ENCODE data around the gene SIRPB2. TPM values are rescaled to one million over a fixed set of nuclear protein-coding genes. Genes with fewer than 3 reads are reported as not detected.

SIRPB2 gene
- total RNA-seq, 1 donor from 2014 or later: not detected

GRCh38 chr20:1526310-1526709 is 35.1 kb upstream of the SIRPB2 start:
- no peak overlapping the region for H3K4me3 ChIP-seq (ENCODE audit: low read depth, low read length)
- no peak for TF ChIP-seq CTCF (IDR thresholded peaks at IDR 0.05; ENCODE audit: insufficient read depth, low read length, poor library complexity, severe bottlenecking)
- H3K36me3 ChIP-seq (ENCODE audit: control insufficient read depth, insufficient read depth, low read length): no peaks in the 10 kb centered on the region
- no peaks in the 10 kb centered on the region for H3K27me3 ChIP-seq (ENCODE audit: control insufficient read depth, insufficient read depth, low read length)
- no peak for DNase-seq (ENCODE audit: low read depth)

GRCh38 chr20:1524004-1524403 is 32.8 kb upstream of the SIRPB2 start:
- DNase-seq (ENCODE audit: low read depth): no peak
- Histone ChIP-seq H3K4me3 (ENCODE audit: low read depth, low read length) (no peak overlapping the region), H3K36me3 (ENCODE audit: control insufficient read depth, insufficient read depth, low read length) (no peaks in the 10 kb centered on the region), H3K27me3 (ENCODE audit: control insufficient read depth, insufficient read depth, low read length) (peaks cover 3% of the 10 kb centered on the region)
- no peak for TF ChIP-seq CTCF (IDR thresholded peaks at IDR 0.05; ENCODE audit: insufficient read depth, low read length, poor library complexity, severe bottlenecking)

GRCh38 chr20:1517010-1517409 is 25.8 kb upstream of the SIRPB2 start:
- peaks cover 3% of the 10 kb centered on the region for H3K27me3 ChIP-seq (ENCODE audit: control insufficient read depth, insufficient read depth, low read length)
- no peak overlapping the region for H3K4me3 ChIP-seq (ENCODE audit: low read depth, low read length)
- DNase-seq (ENCODE audit: low read depth): no peak
- TF ChIP-seq CTCF (IDR thresholded peaks at IDR 0.05; ENCODE audit: insufficient read depth, low read length, poor library complexity, severe bottlenecking): no peak
- H3K36me3 ChIP-seq (ENCODE audit: control insufficient read depth, insufficient read depth, low read length): no peaks in the 10 kb centered on the region

GRCh38 chr20:1513801-1514200 is 22.6 kb upstream of the SIRPB2 start:
- Histone ChIP-seq H3K27me3 (ENCODE audit: control insufficient read depth, insufficient read depth, low read length) (no peaks in the 10 kb centered on the region), H3K4me3 (ENCODE audit: low read depth, low read length) (no peak overlapping the region), H3K36me3 (ENCODE audit: control insufficient read depth, insufficient read depth, low read length) (no peaks in the 10 kb centered on the region)
- DNase-seq (ENCODE audit: low read depth): no peak
- TF ChIP-seq CTCF (IDR thresholded peaks at IDR 0.05; ENCODE audit: insufficient read depth, low read length, poor library complexity, severe bottlenecking): no peak

GRCh38 chr20:1509237-1509636 is 18.0 kb upstream of the SIRPB2 start:
- Histone ChIP-seq H3K4me3 (ENCODE audit: low read depth, low read length) (no peak overlapping the region), H3K27me3 (ENCODE audit: control insufficient read depth, insufficient read depth, low read length) (no peaks in the 10 kb centered on the region), H3K36me3 (ENCODE audit: control insufficient read depth, insufficient read depth, low read length) (no peaks in the 10 kb centered on the region)
- DNase-seq (ENCODE audit: low read depth): no peak
- TF ChIP-seq CTCF (IDR thresholded peaks at IDR 0.05; ENCODE audit: insufficient read depth, low read length, poor library complexity, severe bottlenecking): peak; percentile 43

GRCh38 chr20:1508574-1508973 is 17.4 kb upstream of the SIRPB2 start:
- no peak for TF ChIP-seq CTCF (IDR thresholded peaks at IDR 0.05; ENCODE audit: insufficient read depth, low read length, poor library complexity, severe bottlenecking)
- DNase-seq (ENCODE audit: low read depth): no peak
- no peaks in the 10 kb centered on the region for H3K36me3 ChIP-seq (ENCODE audit: control insufficient read depth, insufficient read depth, low read length)
- H3K27me3 ChIP-seq (ENCODE audit: control insufficient read depth, insufficient read depth, low read length): no peaks in the 10 kb centered on the region
- no peak overlapping the region for H3K4me3 ChIP-seq (ENCODE audit: low read depth, low read length)
